Spleen (tissue), 7 donors: ENCODE results near the gene PXDN.

Experiments used
- CTCF ChIP-seq, 11 experiments: fragments of 200-600 bp in 7 of 11; fragments of 450-650 bp in 4 of 11; sonication (generic) in 4 of 11; IDR thresholded peaks in 8 of 11; conservative IDR thresholded peaks in 3 of 11; 1 replicate in 7 of 11; 2 replicates in 4 of 11; pipeline versions ENCODE4 v1.4.0 to v1.8.0; 2016 to 2021; ENCODE audit warnings: antibody characterized with exemption in 11 of 11, inconsistent platforms in 4 of 11, mild to moderate bottlenecking in 1 of 11
- POLR2A ChIP-seq, 3 donors: fragments of 450-650 bp; IDR thresholded peaks; one replicate each; pipeline ENCODE4 v1.5.1; 2017; ENCODE audit warnings: antibody characterized with exemption in 3 of 3, mild to moderate bottlenecking in 1 of 3
- donor health status: DM: no; HTN: no; CAD: no; lungs with moderate emphysema.
- donor health status: DM: no; HTN: no; CAD: no.
- donor health status: DM: no; HTN: no; CAD: no.

- no peak for TF ChIP-seq CTCF (IDR thresholded peaks at IDR 0.05 in 8 of 11, conservative IDR thresholded peaks at IDR 0.05 in 3 of 11)
- no peak for TF ChIP-seq POLR2A (IDR thresholded peaks at IDR 0.05)
Observed at GRCh38 chr2:1628893-1629292, 115.4 kb downstream of the PXDN start.
